T-cell (primary cell): Measurements from ENCODE around the gene IFIH1. TPM values are rescaled to one million over a fixed set of nuclear protein-coding genes. Genes with fewer than 3 reads are reported as not detected.

ENCODE experiments used
- ATAC-seq, 4 experiments: fragments of 200-7000 bp in 3 of 4; fragments of 150-1000 bp in 1 of 4; cut with Tn5 transposase; replicated peaks in 1 of 4; 1 replicate in 3 of 4; 2 replicates in 1 of 4; pipeline ENCODE4 v1.10.0; 2021; ENCODE audit warnings: moderate library complexity in 3 of 4, mild to moderate bottlenecking in 2 of 4, moderate number of reproducible peaks in 1 of 4
- CTCF ChIA-PET, 2 donors: fragments of 300-600 bp; sonication (Branson Sonifier 250); formaldehyde crosslinking; loops; one replicate each; lab custom pipeline; 2022; ENCODE audit warnings: antibody characterized with exemption in 2 of 2; lab: Charles Lee
- POLR2A ChIA-PET, 2 donors: fragments of 300-600 bp; sonication (Branson Sonifier 250); formaldehyde crosslinking; loops; one replicate each; lab custom pipeline; 2022; ENCODE audit warnings: antibody characterized with exemption in 2 of 2; lab: Charles Lee
- DNase-seq, 35 experiments: peaks; one replicate each; pipeline versions ENCODE4 v3.0.0 to v3.0.0-alpha.2; 2013 to 2023
- H3K27ac ChIP-seq: one replicate; pipeline ENCODE4 v1.5.1; 2013; ENCODE audit warnings: low read length
- H3K27me3 ChIP-seq, 2 experiments: replicated peaks in 1 of 2; 1 replicate in 1 of 2; 2 replicates in 1 of 2; pipeline versions ENCODE4 v1.6.1 to v1.7.0; 2013; ENCODE audit warnings: low read length in 1 of 2, mixed read lengths in 1 of 2; ENCODE audit not compliant: control insufficient read depth in 2 of 2, insufficient read depth in 2 of 2; ENCODE audit errors: extremely low read depth in 1 of 2
- H3K36me3 ChIP-seq, 2 donors: 1 replicate in 1 of 2; 2 replicates in 1 of 2; pipeline versions ENCODE4 v1.6.1 to v1.7.0; 2013; ENCODE audit warnings: low read length in 1 of 2; ENCODE audit not compliant: control insufficient read depth in 2 of 2, insufficient read depth in 1 of 2; ENCODE audit errors: extremely low read depth in 1 of 2
- H3K4me1 ChIP-seq, 2 experiments: 1 replicate in 1 of 2; 2 replicates in 1 of 2; pipeline versions ENCODE4 v1.6.1 to v1.7.0; 2013; ENCODE audit warnings: low read length in 2 of 2, mixed read lengths in 1 of 2; ENCODE audit not compliant: insufficient read depth in 2 of 2, control insufficient read depth in 1 of 2; ENCODE audit errors: extremely low read depth in 1 of 2
- H3K4me3 ChIP-seq, 2 donors: 1 replicate in 1 of 2; 2 replicates in 1 of 2; pipeline versions ENCODE4 v1.5.1 to v1.7.0; 2013; ENCODE audit warnings: mild to moderate bottlenecking in 2 of 2, low read length in 1 of 2, moderate library complexity in 1 of 2; ENCODE audit not compliant: control insufficient read depth in 1 of 2; ENCODE audit errors: extremely low read depth in 1 of 2
- H3K9me3 ChIP-seq: 2 replicates; pipeline ENCODE4 v1.7.0; 2013
- H3K27ac Mint-ChIP-seq, 2 donors: one replicate each; pipeline ENCODE4 v1.8.0; 2020 to 2021; ENCODE audit warnings: mild to moderate bottlenecking in 2 of 2, mixed read lengths in 2 of 2
- H3K27me3 Mint-ChIP-seq, 2 donors: one replicate each; pipeline ENCODE4 v1.8.0; 2021 to 2022; ENCODE audit warnings: mixed read lengths in 2 of 2
- H3K36me3 Mint-ChIP-seq: one replicate; pipeline ENCODE4 v1.8.0; 2021; ENCODE audit warnings: mixed read lengths
- H3K4me1 Mint-ChIP-seq, 3 donors: one replicate each; pipeline ENCODE4 v1.8.0; 2020 to 2022; ENCODE audit warnings: mixed read lengths in 3 of 3, mild to moderate bottlenecking in 1 of 3
- H3K4me3 Mint-ChIP-seq, 3 donors: one replicate each; pipeline ENCODE4 v1.8.0; 2020 to 2022; ENCODE audit warnings: mild to moderate bottlenecking in 3 of 3, mixed read lengths in 3 of 3, moderate library complexity in 3 of 3
- H3K9me3 Mint-ChIP-seq, 3 donors: one replicate each; pipeline ENCODE4 v1.8.0; 2020 to 2022; ENCODE audit warnings: mixed read lengths in 3 of 3
- WGBS: methylation state at CpG from one replicate; pipeline ENCODE4 v1.1.5; 2013; ENCODE audit warnings: missing lambda C conversion rate; ENCODE audit not compliant: insufficient coverage; 5-methylcytosine and 5-hydroxymethylcytosine counted together
- total RNA-seq, 35 experiments: library from RNA in 6 of 35; stranded (reverse) in 6 of 35; fragments of 120-200 nt in 1 of 35; gene quantifications; one replicate each; pipeline versions ENCODE4 v1.2.1 to v1.2.4 and lab custom pipeline; 2013 to 2026

IFIH1 gene
- total RNA-seq, 5 donors from 2014 or later (not counting 1 experiment from before 2014, with no cell fraction given), result 25.1 to 34.1 (median 29.2) TPM

DNA sequence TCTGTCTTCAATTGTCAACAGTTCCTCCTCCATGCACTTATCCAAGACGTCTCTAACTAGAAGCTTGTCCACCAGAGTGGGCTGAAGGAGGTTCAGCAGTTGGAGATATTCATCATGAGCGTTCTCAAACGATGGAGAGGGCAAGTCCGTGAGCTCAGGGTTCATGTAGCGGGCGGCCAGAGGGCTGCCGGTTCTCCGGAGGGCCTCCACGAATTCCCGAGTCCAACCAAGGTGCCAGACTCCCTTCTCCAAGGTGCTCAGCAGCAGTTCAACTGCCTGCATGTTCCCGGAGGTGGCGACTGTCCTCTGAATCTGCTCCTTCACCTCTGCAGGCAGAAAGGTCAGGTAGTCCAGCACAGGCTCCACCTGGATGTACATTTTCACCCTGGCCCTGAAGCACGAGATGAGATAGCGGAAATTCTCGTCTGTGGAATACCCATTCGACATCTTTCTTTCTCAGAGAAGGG is 590 bp downstream of the IFIH1 start:
- ATAC-seq (peak; percentile 1 to 29 (median 17)), DNase-seq (peak in 22 of 35 experiments; percentile 2 to 55 (median 18))
- POLR2A ChIA-PET, result interaction anchor here (0.6 to 2.2 kb wide), 5 partner anchors 15 to 732 kb away, joined by 3 to 12 read pairs (median 5); partner anchors contain the start of gene GCA (in 1 of the 2)
- Mint-ChIP-seq H3K9me3 (no peaks in the 10 kb centered on the region), H3K27me3 (no peaks in the 10 kb centered on the region), H3K4me3 (peak overlapping the region; percentile 94 to 98 (median 97)), H3K4me1 (peaks cover 66 to 75% (median 70%) of the 10 kb centered on the region in 3 donors), H3K36me3 (peaks cover 9% of the 10 kb centered on the region), H3K27ac (peak overlapping the region; percentile 90 to 100)
- H3K27ac ChIP-seq, result peak overlapping the region; percentile 92
- H3K4me3 ChIP-seq, result peak overlapping the region; percentile 73 to 90
- H3K27me3 ChIP-seq, result no peaks in the 10 kb centered on the region
- no peaks in the 10 kb centered on the region for H3K9me3 ChIP-seq
- no peaks in the 10 kb centered on the region for H3K36me3 ChIP-seq
- CTCF ChIA-PET, result interaction anchor here (0.6 to 3.9 kb wide), 13 partner anchors 9 to 128 kb away, joined by 3 to 30 read pairs (median 10); partner anchors contain the start of gene GCA (in 1 of the 2)
- H3K4me1 ChIP-seq, result peaks cover 15 to 18% of the 10 kb centered on the region in 2 experiments
- WGBS, result under 1% methylated on average over 15 of the region's 16 CpGs

DNA sequence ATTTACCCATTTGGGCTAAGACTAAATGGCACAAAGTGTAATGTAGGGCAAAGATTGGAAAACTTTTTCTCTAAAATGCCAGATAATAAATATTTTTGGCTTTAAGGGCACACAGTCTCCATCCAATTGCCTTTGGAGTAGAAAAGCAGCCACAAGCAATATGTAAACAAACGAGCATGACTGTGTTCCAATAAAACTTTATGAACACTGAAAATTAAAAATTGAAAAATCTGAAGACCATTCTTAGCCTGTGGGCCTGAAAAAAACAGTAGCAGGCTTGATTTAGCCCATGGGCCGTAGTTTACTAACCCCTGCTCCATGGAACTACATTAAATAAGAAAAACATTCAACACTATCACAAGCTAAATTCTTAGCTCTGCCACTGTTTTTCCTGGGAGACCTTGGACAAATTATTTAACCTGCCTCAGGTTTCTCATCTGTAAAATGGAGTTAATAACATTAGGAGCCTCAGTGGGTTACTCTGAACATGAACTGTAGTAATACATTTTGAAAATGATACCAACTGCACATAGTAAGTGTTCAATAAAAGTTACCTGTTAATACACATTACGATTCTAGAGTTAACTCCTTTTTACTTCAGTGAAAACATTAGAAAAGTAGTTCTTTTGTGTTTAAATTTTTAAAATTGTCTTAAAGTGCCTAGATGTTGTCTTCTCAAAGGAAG is 1.3 kb downstream of the IFIH1 start:
- DNase-seq (no peak), ATAC-seq (no peak)
- H3K27ac ChIP-seq, result peak overlapping the region; percentile 92
- Mint-ChIP-seq H3K9me3 (no peaks in the 10 kb centered on the region), H3K36me3 (peaks cover 9% of the 10 kb centered on the region), H3K4me3 (peak overlapping the region; percentile 94 to 98 (median 97)), H3K4me1 (peaks cover 73 to 82% (median 77%) of the 10 kb centered on the region in 3 donors), H3K27me3 (no peaks in the 10 kb centered on the region), H3K27ac (peak overlapping the region; percentile 90 to 100)
- H3K36me3 ChIP-seq, result no peaks in the 10 kb centered on the region
- ChIA-PET CTCF (interaction anchor here (0.6 to 3.9 kb wide), 10 partner anchors 12 to 128 kb away, joined by 3 to 30 read pairs (median 12); no protein-coding TSS in a partner anchor), POLR2A (interaction anchor here (0.6 to 2.2 kb wide), 2 partner anchors 26 to 731 kb away, joined by 3 to 12 read pairs; partner anchors contain the start of gene GCA (in 1 of the 2))
- WGBS, result 33% methylated on average over 1 of the region's 3 CpGs
- peaks cover 15 to 18% of the 10 kb centered on the region in 2 experiments for H3K4me1 ChIP-seq
- peak overlapping the region; percentile 73 to 90 for H3K4me3 ChIP-seq
- H3K27me3 ChIP-seq, result no peaks in the 10 kb centered on the region
- no peaks in the 10 kb centered on the region for H3K9me3 ChIP-seq

DNA sequence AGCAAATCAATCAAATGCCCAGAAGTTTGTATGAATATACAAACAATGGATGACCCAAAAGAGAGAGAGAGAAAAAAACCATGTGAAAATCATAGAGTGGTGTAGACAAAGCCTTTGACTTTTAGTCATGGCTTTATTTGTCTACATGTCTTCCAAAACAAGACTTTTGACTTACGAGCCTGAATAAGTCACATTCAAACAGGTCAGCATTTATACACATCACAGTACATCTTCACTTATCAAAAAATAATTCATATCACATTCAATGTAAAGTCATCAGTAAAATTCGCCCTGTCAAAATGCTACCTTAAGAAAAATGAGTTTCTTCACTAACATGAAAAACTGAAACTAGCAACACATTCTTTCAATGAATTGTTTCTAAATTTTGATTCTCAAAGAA is 1.9 kb downstream of the IFIH1 start:
- no peaks in the 10 kb centered on the region for H3K9me3 Mint-ChIP-seq
- ATAC-seq, result no peak
- DNase-seq, result no peak
- H3K27ac Mint-ChIP-seq, result peak overlapping the region; percentile 16 to 31
- peaks cover 79 to 87% (median 83%) of the 10 kb centered on the region in 3 donors for H3K4me1 Mint-ChIP-seq
- H3K27me3 ChIP-seq, result no peaks in the 10 kb centered on the region
- peak overlapping the region in 1 of 2 donors; percentile 73 for H3K4me3 ChIP-seq
- CTCF ChIA-PET, result interaction anchor here (0.7 to 3.9 kb wide), 6 partner anchors 13 to 19 kb away, joined by 4 to 28 read pairs (median 6); no protein-coding TSS in a partner anchor
- WGBS, result 70% methylated on average over 1 of the region's 2 CpGs
- H3K36me3 ChIP-seq, result no peaks in the 10 kb centered on the region
- H3K9me3 ChIP-seq, result no peaks in the 10 kb centered on the region
- peaks cover 15 to 18% of the 10 kb centered on the region in 2 experiments for H3K4me1 ChIP-seq
- H3K27ac ChIP-seq, result no peak overlapping the region
- peaks cover 9% of the 10 kb centered on the region for H3K36me3 Mint-ChIP-seq
- peak overlapping the region; percentile 94 to 98 (median 97) for H3K4me3 Mint-ChIP-seq
- H3K27me3 Mint-ChIP-seq, result no peaks in the 10 kb centered on the region
- POLR2A ChIA-PET, result no interaction called here

- no peak for ATAC-seq
- H3K4me3 Mint-ChIP-seq, result peak overlapping the region; percentile 94 to 98 (median 97)
- Histone ChIP-seq H3K4me1 (peaks cover 15 to 18% of the 10 kb centered on the region in 2 experiments), H3K27ac (no peak overlapping the region), H3K27me3 (no peaks in the 10 kb centered on the region), H3K36me3 (no peaks in the 10 kb centered on the region), H3K4me3 (no peak overlapping the region), H3K9me3 (no peaks in the 10 kb centered on the region)
- ChIA-PET POLR2A (interaction anchor here in 1 of 2 donors (0.7 kb wide), 1 partner anchor 14 kb away, joined by 3 read pairs; no protein-coding TSS in a partner anchor), CTCF (interaction anchor here (0.7 to 1.7 kb wide), 6 partner anchors 12 to 33 kb away, joined by 3 to 8 read pairs (median 4); no protein-coding TSS in a partner anchor)
- WGBS, result no CpG with 5 or more reads among the region's 4 CpGs
- DNase-seq, result no peak
- peaks cover 79 to 87% (median 83%) of the 10 kb centered on the region in 3 donors for H3K4me1 Mint-ChIP-seq
- no peaks in the 10 kb centered on the region for H3K27me3 Mint-ChIP-seq
- no peaks in the 10 kb centered on the region for H3K9me3 Mint-ChIP-seq
- H3K27ac Mint-ChIP-seq, result peak overlapping the region; percentile 31 to 62
- H3K36me3 Mint-ChIP-seq, result peaks cover 11% of the 10 kb centered on the region
These were observed 2.5 kb downstream of the IFIH1 start for GRCh38 chr2:162315938-162316337.

GRCh38 chr2:162312853-162313252 is 5.6 kb downstream of the IFIH1 start:
- H3K4me3 ChIP-seq, result no peak overlapping the region
- Mint-ChIP-seq H3K4me3 (no peak overlapping the region), H3K4me1 (peaks cover 68 to 77% (median 71%) of the 10 kb centered on the region in 3 donors), H3K27ac (peak overlapping the region in 1 of 2 donors; percentile 36), H3K36me3 (peaks cover 30% of the 10 kb centered on the region), H3K9me3 (no peaks in the 10 kb centered on the region), H3K27me3 (no peaks in the 10 kb centered on the region)
- peaks cover 9% of the 10 kb centered on the region in 2 experiments for H3K4me1 ChIP-seq
- H3K36me3 ChIP-seq, result peaks cover 5 to 18% of the 10 kb centered on the region in 2 donors
- CTCF ChIA-PET, result interaction anchor here (0.8 to 3.1 kb wide), 5 partner anchors 9 to 16 kb away, joined by 3 to 23 read pairs (median 4); no protein-coding TSS in a partner anchor
- no peak overlapping the region for H3K27ac ChIP-seq
- no peaks in the 10 kb centered on the region for H3K27me3 ChIP-seq
- H3K9me3 ChIP-seq, result no peaks in the 10 kb centered on the region
- WGBS, result no CpG with 5 or more reads among the region's 1 CpG
- ATAC-seq, result no peak
- DNase-seq, result no peak
- POLR2A ChIA-PET, result interaction anchor here in 1 of 2 donors (0.8 kb wide), 1 partner anchor 9 kb away, joined by 3 read pairs; no protein-coding TSS in a partner anchor
